ENCODE data around the gene TIGD6.

- TF ChIP-seq CTCF (conservative IDR thresholded peaks at IDR 0.05 in 1 of 2, IDR thresholded peaks at IDR 0.05 in 1 of 2; ENCODE audit: extremely low read depth in 1 of 2, insufficient read depth in 1 of 2, low read depth in 1 of 2, low read length in 2 of 2) (peak; percentile 25 to 37), EZH2 (IDR thresholded peaks at IDR 0.05; ENCODE audit: borderline replicate concordance, low read length) (no peak)
Observed at GRCh38 chr5:150045549-150045948, 45.1 kb upstream of the TIGD6 start.
